Right atrium auricular region (tissue), 2 donors: Measurements from ENCODE around the gene ALOX5. TPM values are rescaled to one million over a fixed set of nuclear protein-coding genes. Genes with fewer than 3 reads are reported as not detected.
"Not testable (repeated sequence)": the region's sequence is repeated elsewhere in the genome, so short reads cannot be mapped to it uniquely, and the experiment has no call there.

Source experiments
- DNase-seq: peaks from one replicate; pipeline ENCODE4 v3.0.0-alpha.2; 2019; ENCODE audit warnings: low spot score
- H3K27ac ChIP-seq, 2 donors: fragments of 200-600 bp; sonication (generic); 1 replicate in 1 of 2; 2 replicates in 1 of 2; pipeline ENCODE4 v1.5.1; 2016 to 2019
- H3K27me3 ChIP-seq, 2 donors: fragments of 200-600 bp; sonication (generic); one replicate each; pipeline versions ENCODE4 v1.5.1 to v1.6.0; 2017 to 2019
- H3K36me3 ChIP-seq: fragments of 200-600 bp; sonication (generic); one replicate; pipeline ENCODE4 v1.5.1; 2016
- H3K4me1 ChIP-seq, 2 donors: fragments of 200-600 bp; sonication (generic); one replicate each; pipeline versions ENCODE4 v1.5.1 to v1.6.0; 2017 to 2019
- H3K4me3 ChIP-seq, 2 donors: fragments of 200-600 bp; sonication (generic); 1 replicate in 1 of 2; 2 replicates in 1 of 2; pipeline ENCODE4 v1.5.1; 2017 to 2019; ENCODE audit warnings: mild to moderate bottlenecking in 1 of 2, moderate library complexity in 1 of 2
- H3K9me3 ChIP-seq, 2 donors: fragments of 200-600 bp; sonication (generic); one replicate each; pipeline ENCODE4 v1.5.1; 2019
- CTCF ChIP-seq, 2 donors: fragments of 200-600 bp; sonication (generic); IDR thresholded peaks; one replicate each; pipeline ENCODE4 v1.5.1; 2019; ENCODE audit warnings: antibody characterized with exemption in 2 of 2
- total RNA-seq, 2 donors: library from RNA; depleted of rRNA; stranded (reverse); fragments of >200 nt; gene quantifications; one replicate each; pipeline ENCODE4 v1.1.0, GENCODE V29; 2016

The ALOX5 gene
- total RNA-seq, 2 donors from 2014 or later, result 6.3 to 16.0 TPM

DNA sequence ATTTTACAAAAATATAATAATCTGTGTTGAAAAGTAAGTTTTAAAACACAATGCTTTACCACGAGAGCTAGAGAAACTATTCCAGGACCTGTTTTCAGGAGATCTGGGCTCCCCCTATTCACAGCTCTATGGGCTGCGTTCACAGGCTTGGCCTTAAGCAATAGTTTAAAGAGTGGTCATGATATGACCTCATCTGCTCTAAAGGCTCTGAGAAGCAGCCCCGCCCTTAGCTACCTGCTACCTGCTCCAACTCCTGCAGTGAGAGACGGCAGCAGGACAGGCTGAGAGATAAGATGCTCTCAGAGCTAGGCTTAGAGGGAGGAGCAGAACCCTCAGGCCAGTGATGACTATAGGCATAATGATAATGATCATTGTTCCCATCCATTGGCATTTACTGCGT is 12.6 kb downstream of the ALOX5 start:
- no peaks in the 10 kb centered on the region for H3K27me3 ChIP-seq
- H3K36me3 ChIP-seq, result no peaks in the 10 kb centered on the region
- H3K4me1 ChIP-seq, result no peaks in the 10 kb centered on the region
- H3K27ac ChIP-seq, result no peak overlapping the region
- TF ChIP-seq CTCF (IDR thresholded peaks at IDR 0.05), result no peak
- no peak overlapping the region for H3K4me3 ChIP-seq
- no peaks in the 10 kb centered on the region for H3K9me3 ChIP-seq
- DNase-seq, result no peak

DNA sequence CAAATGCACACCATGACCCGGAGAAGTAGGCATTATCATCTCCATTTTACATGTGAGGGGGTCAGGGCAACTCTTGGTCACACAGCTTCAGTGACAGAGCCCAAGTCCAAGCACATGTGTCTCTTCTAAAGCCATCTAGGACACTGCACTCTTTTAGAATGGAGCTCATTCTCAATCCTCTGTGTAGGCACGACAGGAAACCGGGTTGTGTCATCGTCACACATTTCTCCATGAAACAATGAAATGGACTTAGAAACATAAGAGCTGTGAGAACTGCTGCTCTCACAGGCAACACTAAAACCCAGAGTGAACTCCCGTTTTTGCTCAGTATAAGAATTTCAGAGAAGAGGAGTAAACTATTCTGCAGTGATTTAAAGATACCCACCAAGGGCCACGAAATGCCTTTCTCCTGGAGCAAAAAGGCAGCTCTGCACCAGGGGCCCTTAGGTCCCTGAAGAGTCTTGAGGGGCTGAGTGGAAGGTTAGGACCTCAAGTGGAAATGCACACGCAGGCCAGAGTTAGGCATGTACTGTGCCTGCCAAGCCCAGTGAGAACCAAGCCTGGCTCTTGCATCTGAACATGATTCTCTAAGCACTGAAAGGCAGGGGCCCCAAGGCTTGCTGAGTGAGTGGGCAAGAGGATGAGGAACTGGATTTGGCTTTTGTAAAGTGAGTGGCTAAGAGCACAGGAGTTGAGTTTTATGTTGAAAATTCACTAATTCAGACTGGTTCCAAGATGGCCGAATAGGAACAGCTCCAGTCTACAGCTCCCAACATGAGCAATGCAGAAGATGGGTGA is 13.3 kb downstream of the ALOX5 start:
- Histone ChIP-seq H3K36me3 (no peaks in the 10 kb centered on the region), H3K27ac (no peak overlapping the region), H3K4me3 (no peak overlapping the region), H3K9me3 (no peaks in the 10 kb centered on the region), H3K4me1 (no peaks in the 10 kb centered on the region), H3K27me3 (no peaks in the 10 kb centered on the region)
- no peak for TF ChIP-seq CTCF (IDR thresholded peaks at IDR 0.05)
- no peak for DNase-seq

- not testable (repeated sequence) for H3K9me3 ChIP-seq, H3K36me3 ChIP-seq, H3K4me1 ChIP-seq
Observed at GRCh38 chr10:45389671-45390070, 15.7 kb downstream of the ALOX5 start.

GRCh38 chr10:45391636-45392035 is 17.6 kb downstream of the ALOX5 start:
- H3K9me3 ChIP-seq, H3K36me3 ChIP-seq, H3K27ac ChIP-seq, H3K27me3 ChIP-seq, H3K4me1 ChIP-seq, DNase-seq, H3K4me3 ChIP-seq: not testable (repeated sequence)

More at GRCh38 chr10:45389671-45390070, 15.7 kb downstream of the ALOX5 start:
- H3K27me3 ChIP-seq, H3K4me3 ChIP-seq, DNase-seq, H3K27ac ChIP-seq: not testable (repeated sequence)

DNA sequence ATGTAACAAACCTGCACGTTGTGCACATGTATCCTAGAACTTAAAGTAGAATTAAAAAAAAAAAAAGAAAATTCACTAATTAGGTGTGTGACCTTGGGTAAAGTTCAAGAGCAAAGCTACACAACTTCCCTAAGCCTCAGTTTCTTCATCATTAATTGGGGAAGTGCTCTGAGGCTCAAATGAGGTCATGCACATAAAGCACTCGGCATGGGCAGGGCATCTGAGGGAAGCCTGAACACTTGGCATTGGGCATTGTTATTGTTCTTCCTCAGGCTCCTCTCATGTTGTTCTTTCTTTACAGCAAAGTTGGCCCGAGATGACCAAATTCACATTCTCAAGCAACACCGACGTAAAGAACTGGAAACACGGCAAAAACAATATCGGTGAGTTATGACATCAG is 21.5 kb downstream of the ALOX5 start:
- Histone ChIP-seq H3K27me3 (no peaks in the 10 kb centered on the region), H3K4me3 (no peak overlapping the region), H3K36me3 (no peaks in the 10 kb centered on the region), H3K27ac (no peak overlapping the region), H3K9me3 (no peaks in the 10 kb centered on the region), H3K4me1 (no peaks in the 10 kb centered on the region)
- TF ChIP-seq CTCF (IDR thresholded peaks at IDR 0.05), result no peak
- no peak for DNase-seq

- DNase-seq, result no peak
- Histone ChIP-seq H3K27ac (no peak overlapping the region), H3K9me3 (no peaks in the 10 kb centered on the region), H3K4me3 (no peak overlapping the region), H3K27me3 (no peaks in the 10 kb centered on the region), H3K4me1 (no peaks in the 10 kb centered on the region), H3K36me3 (no peaks in the 10 kb centered on the region)
- TF ChIP-seq CTCF (IDR thresholded peaks at IDR 0.05), result no peak
Observed at GRCh38 chr10:45398595-45398994, 24.6 kb downstream of the ALOX5 start.

- no peak overlapping the region for H3K4me3 ChIP-seq
- H3K27me3 ChIP-seq, result no peaks in the 10 kb centered on the region
- no peak overlapping the region for H3K27ac ChIP-seq
- H3K4me1 ChIP-seq, result no peaks in the 10 kb centered on the region
- no peak for TF ChIP-seq CTCF (IDR thresholded peaks at IDR 0.05)
- no peaks in the 10 kb centered on the region for H3K9me3 ChIP-seq
- no peak for DNase-seq
- no peaks in the 10 kb centered on the region for H3K36me3 ChIP-seq
Observed at GRCh38 chr10:45399113-45399512, 25.1 kb downstream of the ALOX5 start.
